Fibroblast of skin of back (primary cell): ENCODE measurements around the gene COL21A1.

Experiments used
- DNase-seq: peaks from one replicate; pipeline ENCODE4 v3.0.0-alpha.2; 2013

Gene COL21A1

DNA sequence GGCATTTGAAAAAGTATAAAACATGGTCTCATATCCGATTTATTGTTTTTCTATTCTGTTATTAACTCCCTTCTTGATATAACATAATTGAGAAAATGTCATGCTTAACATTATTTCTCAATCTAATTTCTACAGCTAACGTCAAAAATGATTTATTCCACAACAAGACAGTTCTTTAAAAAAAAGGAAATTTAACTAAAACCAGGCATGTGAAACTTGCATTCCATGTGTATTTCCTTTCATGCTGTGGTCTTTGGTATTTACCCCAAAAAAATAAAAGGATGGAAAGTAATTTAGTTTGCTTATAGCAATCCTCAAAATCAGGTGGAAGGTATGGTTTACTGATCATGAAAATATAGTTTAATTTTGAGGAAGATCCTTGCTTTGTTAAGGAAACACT is 142.8 kb downstream of the COL21A1 start:
- DNase-seq: no peak

DNA sequence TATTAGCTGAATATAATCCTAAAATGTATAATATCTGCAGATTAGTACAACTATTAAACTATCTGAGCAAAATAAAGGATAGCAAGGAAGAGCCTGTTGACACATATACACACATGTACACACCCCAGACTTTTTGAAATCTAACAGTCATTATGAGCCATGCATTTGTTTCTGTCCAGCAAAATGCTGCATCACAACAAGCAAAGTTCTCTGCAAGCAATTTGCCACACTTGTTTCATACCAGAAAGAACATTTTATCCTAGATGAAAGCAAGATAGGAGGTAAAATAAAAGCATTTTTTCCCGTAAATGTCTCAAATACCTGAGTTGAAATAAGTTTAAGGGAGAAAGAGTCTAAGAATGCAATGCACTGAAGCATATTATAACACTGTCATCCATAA is 145.2 kb downstream of the COL21A1 start:
- no peak for DNase-seq

DNA sequence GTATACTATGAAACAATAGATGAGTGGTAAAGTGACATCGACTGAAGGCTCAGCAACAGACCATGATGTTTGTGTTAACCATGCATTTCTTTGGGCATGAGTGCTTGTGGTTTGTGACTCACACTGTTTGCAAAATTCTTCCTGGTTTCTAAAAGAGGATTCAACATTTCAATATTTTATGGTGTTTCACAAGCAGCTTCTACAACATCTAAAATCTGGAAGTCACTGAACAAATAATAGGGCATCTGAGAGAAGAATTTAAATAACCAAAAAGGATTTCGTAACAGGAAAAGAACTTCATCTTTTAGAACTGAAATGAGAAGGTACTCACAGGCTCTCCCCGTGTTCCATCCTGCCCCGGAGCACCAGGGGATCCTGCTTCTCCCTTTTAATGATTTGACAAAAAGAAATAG is 146.2 kb downstream of the COL21A1 start:
- DNase-seq: peak; percentile 97

DNA sequence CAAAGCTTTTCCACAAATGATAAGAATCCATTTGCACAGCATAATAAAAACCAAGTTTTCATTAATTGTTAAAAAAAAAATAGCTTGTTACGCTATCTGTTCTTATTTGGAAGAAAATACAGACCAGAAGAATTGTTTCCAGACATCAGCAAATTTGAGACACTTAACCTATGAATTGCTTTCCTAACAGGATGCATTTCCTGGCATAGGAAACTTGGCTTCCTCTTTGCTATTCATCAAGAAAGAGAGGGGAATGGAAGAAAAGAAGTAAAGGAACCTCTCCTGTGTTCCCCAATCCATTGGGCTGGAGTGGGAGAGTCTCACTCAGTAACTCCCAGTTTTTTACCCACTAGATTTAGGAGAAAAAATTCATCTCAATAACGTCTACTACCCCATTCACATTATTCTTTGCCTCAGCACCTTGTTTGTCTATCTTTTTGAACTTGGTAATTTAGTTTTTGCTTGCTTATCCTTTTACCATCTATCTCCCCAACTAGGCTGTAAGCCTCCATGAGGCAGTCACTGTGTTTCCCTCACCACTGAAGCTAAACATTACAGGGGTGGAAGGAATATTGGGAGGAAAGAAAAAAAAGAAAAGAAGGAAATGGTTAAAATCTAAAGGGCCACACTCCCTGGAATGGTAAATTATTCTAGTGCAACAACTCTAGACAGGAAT is 150.3 kb downstream of the COL21A1 start:
- DNase-seq: no peak

DNA sequence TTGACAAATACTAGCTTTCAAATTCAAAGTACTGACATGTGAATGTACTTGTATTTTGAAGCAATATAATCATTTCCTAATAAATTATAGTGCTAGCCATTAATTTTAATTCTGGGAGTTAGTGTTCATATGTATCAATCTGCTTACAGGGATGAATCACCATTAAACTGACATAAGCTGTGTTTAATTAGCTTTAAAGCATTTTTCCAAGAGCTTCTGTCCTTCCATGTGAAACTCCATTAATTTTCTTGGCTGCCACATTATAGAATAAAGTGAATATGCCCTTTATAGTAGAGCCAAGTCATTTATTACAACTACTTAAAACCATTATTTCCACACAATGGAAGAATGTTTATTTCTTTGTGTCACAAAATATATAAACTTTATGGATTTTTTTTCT is 150.8 kb downstream of the COL21A1 start:
- DNase-seq: no peak

DNA sequence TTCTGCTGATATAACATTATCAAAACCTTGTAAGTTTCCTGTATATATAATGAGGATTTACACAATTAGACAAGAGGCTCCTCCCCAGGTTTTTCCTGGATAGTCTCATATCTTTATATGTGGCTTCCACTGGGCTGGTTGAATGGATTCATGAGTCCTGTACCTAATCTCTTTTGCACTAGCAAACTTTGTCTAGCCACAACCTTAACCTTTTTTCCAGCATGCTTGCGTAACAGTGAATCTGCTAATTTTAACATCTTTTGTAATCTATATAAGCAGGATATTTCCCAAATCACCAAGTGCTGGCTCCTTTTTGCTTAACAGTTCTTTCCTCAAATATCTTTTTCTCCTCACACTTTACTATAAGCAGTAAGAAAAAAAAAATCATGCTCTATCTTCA is 153.6 kb downstream of the COL21A1 start:
- no peak for DNase-seq

DNA sequence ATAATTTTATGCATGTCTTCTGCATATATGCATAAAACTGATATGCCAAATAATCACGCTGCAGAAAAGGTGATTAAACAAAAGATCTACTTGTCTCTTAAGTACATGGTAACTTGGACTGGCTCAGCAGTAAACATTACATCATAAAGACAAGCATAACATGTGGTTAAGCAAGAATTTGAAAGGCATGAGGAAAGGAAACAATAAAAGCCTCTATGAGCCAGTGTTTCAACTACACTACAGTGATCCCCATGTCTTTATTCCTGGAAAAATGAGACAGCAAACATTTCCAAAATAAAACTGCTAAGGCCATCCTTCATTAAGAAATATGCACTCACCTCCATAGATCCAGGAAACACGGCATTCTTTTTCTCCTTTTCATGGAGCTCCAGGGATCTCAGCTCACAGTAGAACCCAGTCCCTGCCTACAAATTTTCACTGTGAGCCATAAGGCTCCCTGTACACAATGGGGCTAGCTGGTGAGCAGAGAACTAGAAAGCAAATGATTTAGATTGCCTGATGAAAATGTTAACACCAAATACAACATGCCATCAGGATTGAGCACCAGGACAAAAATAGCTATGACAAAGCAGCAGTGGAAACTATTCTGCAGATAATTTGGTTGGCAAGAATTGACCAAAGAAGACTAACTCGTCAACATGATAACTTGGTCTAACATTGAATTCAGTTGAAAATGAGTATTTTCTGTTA is 156.1 kb downstream of the COL21A1 start:
- peak; percentile 85 for DNase-seq

DNA sequence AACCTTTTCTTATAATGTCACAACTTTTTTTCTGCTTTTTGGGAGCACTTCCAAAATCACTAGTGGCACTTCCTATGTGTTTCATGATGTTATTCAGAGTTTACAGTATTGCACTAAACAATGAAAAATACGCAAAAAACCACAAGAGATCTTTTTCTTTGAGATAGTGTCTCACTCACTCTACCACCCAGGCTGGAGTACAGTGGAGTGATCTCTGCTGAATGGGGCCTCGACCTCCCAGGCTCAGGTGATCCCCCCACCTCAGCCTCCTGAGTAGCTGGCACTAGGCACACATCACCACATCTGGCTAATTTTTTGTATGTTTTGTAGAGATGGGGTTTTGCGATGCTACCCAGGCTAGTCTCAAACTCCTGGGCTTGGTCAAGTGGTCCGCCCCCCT is 158.7 kb downstream of the COL21A1 start:
- DNase-seq: no peak

DNA sequence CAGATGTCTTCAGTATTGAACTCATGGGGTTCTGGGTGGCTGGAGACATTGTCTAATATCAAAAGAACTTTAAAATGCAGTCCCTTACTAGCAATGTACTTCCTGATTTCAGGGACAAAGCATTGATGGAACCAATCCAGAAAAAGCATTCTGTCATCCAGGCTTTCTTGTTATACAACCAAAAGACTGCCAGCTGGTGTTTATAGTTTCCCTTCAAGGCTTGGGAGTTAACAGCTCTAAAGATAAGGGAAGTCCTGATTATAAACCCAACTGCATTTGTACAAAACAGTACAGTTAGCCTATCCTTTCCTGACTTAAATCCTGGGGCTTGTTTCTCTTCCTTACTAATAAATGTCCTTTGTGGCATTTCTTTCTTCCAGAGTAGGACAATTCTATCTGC is 160.0 kb downstream of the COL21A1 start:
- peak; percentile 71 for DNase-seq

DNA sequence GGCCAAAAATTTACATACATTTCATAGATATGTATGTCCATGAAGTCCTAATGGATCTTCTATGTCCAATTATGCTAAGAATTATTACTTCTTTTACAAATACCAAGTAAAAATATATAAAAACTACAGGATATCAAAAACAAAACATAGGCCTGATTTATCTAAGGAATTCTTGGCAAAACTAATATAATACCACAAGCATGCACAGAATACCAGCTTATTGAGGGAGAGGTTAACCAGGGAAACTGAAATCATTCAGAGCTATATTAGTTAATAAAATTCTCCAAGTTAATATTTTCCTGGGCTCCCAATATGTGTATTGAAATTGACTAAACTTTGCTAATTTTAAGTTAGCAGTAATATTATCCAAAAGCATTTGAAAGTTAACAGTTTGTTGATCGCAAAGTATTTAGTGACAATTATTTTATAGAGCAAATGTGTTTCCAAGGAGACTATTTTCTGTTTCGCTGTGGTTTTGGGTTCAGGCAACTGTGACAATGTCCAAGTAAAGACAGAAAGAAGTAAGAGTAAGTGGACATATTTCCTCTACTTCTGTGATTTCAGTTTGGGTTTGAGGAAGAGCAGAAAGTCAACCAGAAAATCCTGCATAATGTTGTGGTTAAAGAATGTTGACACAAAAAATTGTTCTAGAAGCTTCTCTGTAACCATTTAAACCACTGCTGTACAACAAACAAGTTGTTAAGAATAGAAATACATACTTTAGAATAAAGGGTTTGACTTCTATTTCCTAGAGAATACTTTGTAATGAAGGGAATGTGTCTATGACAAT is 167.4 kb downstream of the COL21A1 start:
- peak; percentile 72 for DNase-seq

DNA sequence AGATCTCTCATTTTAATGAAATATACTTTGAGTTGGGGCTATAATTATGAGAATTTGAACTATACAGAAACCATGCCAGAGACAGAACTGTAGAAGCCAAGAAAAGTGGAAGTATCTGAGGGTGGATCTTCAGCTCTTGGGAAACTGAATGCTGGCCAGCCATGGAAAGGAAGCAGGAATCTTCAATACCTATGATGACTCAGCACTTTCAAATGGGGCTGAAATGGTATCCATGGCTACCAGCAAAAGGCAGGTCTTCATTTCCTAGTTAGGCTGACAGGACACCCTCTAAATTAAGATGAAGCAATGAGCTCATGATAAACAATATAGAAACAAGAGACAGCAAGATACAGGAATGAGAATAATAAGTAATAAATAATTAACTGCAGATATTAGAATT is 171.3 kb downstream of the COL21A1 start:
- DNase-seq: no peak

DNA sequence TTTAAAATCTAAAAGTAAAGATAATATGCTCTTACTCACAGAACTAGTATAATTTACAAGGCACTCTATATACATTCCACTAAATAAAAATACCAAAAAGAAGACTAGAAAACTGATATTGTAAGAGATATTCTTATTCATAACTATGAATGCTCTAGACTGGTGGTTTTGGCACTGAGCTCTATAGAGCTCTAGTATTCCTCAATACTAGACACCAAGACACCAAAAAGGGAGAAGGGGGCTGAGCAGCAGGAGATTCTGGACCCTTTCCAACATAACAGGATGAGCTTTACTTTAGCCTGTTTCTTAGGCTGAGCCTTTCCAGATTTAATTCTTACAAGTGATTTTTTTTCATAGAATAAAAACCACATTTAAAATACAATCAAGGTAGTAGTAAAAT is 173.6 kb downstream of the COL21A1 start:
- DNase-seq: peak; percentile 47

DNA sequence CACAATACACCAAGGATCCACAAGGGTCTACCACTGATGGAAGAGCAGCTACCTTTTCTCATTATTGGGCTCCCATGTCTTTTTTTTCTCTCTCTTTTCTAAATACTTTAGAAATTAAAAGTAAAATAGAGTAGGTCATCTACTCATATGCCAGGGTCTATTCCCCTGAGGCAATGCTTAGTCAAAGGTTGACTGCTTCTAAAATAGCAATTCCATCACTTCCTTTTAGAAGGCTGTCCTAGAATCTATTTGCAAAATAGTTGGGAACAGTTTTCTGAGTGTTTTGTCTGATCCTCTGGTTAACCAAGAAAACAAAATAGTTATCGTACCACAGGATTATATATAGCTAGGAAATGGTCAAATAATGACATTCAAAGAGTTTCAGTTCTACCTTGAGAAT is 174.1 kb downstream of the COL21A1 start:
- peak; percentile 85 for DNase-seq

DNA sequence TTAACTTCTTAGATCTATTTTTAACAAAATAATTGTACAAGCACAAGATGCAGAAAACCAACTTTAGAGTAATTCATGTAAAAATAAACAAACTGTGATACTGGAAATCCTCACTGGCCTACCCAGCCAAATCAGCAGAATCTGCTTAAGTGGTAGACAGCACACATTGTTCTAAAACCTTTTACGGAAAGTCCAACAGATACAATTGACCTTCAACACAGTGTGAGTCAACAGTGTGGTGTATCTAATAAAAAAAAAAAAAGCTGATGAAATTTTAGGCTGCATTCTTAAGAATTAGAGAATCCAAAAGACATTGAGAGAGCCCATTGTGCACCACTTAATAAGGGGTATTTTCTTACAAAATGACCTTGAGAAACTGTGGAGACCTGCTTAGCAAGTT is 174.5 kb downstream of the COL21A1 start:
- DNase-seq: peak; percentile 41

DNA sequence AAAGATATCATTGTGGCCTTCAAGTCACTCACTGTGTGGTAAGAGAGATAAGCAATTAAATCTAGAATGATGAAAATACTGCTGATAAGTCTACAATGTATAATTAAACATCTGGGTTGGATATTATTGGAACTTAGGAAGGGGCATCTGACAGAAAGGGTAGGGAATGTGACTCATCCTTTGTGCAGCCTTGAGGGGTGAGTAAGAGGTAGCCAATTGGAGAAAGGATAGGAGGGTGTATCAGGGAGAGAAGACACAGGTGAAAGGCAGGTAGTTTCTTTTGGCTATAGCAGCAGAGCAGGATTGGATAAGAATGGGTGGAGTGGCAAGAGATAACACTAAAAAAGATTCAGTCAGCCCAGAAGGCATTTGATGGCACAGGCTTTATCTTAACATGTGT is 182.0 kb downstream of the COL21A1 start:
- no peak for DNase-seq

DNA sequence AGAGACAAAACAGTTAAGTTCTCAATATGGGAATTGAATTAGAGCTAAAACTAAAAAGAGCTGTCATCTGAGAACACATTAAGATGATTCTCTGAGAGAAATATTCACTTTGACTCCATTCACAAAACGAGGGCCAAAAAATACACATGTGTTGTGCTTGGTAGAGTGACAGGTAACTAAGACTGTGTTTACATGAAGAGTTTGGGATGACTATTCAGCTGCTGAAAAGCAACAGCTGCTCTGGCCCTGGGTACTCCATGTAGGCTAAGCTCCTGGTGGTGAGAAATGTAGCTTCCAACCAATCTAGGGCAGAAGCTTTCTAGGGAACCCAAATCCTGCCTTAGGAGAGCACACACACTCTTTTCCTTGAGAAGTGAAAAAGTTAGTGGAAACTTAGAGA is 184.5 kb downstream of the COL21A1 start:
- no peak for DNase-seq

DNA sequence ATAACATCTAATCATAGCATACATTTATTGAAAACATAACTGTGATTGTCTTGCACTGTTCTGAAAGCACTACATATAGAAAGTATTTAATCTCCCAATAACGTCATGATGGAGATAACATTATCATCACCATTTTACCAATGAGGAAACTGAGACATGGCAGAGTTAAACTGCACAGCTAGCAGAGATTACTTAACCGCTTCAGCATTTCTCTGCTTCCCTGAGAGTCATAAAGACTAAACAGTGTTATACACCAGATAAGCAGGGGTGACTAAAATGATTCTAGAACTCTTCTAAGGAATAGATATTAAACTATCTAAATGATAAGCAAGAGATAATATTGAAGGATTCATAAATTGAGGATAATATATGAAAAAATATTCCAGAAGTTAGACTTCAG is 188.7 kb downstream of the COL21A1 start:
- no peak for DNase-seq

DNA sequence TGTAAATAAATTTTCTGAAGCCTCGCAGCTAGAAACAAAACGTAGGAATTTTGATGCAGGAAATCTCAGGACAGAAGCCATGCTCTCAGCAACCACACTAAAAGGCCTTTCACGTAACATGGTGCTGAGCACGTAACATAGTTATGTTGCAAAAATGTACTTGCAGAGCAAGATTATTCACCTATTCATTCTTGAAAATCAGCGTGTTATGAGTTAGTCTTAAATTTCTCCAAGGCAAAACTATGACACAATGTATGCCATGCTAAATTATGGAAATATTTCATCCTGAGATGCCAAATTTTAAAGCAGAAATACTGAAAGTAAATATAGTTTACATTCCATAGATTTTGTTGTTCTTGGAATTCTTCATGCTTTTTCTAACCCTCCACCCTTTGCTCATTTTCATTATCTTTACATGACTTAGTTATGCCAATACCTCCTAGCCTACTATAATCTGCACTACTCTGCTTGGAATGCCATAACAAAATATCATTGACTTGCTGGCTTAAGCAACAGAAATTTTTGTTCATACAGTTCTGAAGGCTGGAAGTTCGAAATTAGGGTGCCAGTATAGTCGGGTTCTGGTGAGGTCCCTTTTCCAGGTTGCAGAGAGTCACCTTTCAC is 192.2 kb downstream of the COL21A1 start:
- peak; percentile 75 for DNase-seq

DNA sequence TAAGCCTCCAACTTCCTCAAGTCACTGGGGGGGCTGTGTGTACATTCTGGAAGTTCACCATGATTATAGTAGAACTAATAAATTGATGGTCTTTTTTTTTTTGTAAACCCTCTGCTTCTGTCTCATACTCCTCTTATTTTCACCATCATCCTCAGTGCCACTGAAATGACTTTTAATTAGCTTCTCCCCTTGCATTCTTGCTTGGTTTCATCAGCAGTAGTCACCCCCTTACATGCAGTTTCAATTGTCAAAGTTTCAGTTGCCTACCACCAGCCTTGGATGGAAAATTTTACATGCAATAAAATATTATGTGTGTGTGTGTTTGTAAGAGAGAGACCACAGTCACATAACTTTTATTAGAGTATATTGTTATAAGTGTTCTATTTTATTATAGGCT is 196.2 kb downstream of the COL21A1 start:
- no peak for DNase-seq

DNA sequence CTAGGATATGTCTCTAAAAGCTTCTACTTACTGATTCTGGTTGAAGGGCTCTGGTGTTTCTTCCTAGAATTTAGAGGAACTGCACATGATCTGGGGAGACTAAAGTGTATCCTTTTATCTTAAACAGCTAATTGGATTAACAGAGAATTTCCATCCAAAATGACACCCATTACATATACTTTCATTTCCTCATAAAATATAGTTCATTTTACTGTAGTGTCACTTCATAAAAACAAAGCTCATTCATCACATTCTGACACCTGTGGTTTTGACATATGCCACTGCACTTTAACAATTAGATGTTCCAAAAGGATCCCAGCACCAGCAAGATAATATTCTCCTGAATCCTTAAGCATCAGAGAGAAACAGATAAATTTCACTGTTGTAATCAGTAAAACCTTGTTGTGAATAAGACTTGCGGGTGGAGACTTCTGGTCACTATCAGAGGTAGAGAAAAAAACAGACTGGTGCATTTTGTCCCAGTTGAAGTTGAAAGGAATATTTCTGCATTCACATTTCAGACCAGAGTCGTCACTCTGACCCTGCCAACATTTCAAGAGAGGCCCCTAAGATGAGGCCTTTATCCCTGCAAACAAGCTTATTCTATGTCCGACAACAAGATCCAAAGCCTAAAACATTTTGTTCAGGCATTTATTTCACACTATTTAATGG is 196.7 kb downstream of the COL21A1 start:
- no peak for DNase-seq

DNA sequence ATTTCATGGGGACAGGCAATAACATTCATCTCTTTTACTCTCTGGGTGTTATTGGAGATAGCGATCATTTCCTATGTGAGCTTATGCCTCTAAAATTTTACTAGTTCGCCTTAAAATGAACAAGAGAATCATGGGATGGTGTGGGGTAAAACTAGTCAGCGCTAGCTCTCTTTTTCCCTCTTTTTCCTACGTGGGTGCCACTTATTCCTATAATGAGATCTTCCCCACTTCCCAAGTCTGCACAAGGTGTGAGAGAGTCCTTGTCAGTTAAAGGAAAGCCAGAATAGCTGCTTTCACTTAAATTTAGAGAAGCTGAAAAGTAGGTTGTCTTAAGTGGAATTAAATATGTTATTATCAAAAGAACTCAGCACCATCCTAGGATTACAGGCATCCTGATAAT is 198.8 kb downstream of the COL21A1 start:
- no peak for DNase-seq

DNA sequence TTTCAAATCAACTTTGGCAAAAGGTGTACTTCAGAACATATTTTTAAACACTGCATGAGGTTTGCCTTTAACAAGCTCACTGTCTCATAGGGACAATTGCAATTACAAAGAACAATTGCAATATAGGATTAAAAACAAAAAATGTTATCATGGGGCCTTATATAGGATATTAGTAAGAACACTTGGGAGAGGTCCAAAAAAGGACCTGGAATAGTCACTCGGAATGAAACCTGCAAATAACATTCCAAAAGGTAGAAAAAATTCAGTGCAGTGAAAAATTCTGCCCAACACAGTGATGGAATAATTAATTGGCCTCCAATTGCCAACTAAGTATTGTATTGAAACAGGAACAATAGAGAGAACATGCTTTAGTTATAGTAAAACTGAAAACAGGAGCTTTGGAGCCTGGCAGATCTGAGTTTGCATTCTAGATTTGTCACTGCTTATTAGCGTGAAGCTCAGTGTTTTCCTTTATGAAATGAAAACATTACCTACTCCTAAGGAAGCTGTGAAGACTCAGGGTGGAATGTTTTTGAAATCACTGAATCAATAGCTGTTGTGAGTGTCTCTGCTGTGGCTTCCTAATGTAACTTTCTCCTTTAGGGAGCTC is 199.3 kb downstream of the COL21A1 start:
- DNase-seq: peak; percentile 88
